Dermis blood vessel endothelial cell (primary cell): ENCODE results near the gene PPP1R9A. TPM values are rescaled to one million over a fixed set of nuclear protein-coding genes. Genes with fewer than 3 reads are reported as not detected.

ENCODE experiments used
- DNase-seq: peaks from one replicate; pipeline ENCODE4 v3.0.0; 2010
- total RNA-seq: library from RNA; depleted of rRNA; stranded (reverse); fragments of >200 nt; gene quantifications from 2 replicates; pipeline ENCODE4 v1.2.3, GENCODE V29; 2014

Gene PPP1R9A
- total RNA-seq, 1 donor from 2014 or later, result 19.2 TPM

DNA sequence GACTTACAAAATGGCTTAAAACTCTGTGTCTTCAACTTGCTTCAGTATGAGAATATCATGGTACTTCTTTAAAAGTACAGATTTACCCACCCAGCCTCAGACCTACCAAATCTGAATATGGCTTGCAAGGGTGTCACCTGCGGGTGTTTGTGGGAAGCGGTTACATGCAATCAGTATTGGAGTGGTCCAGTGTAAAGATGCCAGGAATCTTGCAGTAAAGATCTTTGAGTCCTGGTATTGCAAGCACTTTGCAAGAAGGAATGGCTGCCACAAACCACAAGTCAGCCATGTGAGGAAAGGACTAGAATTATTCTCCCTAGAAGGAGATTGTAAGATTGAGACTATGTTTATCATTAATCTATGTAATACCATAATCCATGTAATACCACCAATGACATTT is 301.9 kb downstream of the PPP1R9A start:
- no peak for DNase-seq

DNA sequence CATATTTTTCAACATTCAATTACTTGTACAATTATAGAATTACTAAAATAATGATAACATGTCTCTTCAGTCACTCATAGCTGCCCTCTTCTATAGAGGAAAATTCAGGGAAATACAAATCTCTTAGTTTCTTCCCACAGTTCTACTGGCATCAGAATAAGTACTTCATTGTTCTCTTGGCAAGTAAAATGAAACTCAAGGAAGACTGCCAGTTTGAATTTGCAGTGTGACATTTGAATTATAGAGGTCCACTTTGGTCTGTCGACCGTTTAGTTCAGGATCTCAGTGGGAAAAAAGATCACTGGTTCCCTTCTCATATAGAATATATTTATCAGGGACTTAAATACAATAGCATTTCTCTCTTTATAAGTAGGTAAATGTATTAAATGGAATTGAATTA is 302.4 kb downstream of the PPP1R9A start:
- no peak for DNase-seq

DNA sequence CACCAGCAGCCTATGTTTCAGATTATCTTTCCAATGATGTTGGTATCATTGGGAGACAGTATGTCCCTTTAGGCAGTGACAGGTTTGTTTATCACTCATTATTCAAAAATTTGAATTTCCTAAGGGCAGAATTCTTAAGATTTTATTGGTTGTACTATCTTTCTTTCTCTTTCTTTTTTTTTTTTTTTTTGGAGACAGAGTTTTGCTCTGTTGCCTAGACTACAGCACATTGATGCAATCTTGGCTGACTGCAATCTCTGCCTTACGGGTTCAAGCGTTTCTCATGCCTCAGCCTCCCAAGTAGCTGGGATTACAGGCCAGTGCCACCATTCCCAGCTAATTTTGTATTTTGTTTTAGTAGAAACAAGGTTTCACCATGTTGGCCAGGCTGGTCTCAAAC is 305.8 kb downstream of the PPP1R9A start:
- no peak for DNase-seq

DNA sequence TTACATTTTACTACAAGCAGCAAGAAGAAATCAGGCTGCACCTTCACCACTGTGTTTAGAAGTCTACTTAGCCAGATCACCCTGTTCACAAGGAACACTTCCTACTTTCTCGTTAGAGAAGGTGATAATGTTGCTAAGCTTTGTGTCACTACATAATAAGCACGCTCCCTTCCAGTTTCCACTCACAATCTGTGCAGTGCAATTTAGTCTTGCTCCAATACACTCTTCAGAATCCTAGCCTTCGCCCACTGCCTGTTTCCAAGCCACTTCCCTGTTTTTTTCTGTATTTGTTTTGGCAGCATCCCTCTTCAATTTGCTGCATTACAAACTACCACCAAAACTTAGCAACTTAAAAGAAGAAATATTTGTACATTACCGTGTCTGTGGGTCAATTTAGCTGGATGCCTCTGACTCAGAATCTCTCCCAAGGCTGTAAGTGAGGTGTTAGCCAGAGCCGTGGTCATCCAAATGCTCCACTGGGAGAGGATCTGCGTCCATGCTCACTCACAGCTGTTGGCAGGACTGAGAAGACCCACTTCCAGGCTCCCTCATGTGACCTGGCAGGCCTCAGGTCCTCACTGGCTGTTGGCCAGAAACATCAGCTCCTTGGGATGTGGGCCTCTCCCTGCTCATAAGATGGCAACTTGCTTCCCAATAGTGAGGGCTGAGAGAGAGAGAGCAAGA is 306.6 kb downstream of the PPP1R9A start:
- no peak for DNase-seq

DNA sequence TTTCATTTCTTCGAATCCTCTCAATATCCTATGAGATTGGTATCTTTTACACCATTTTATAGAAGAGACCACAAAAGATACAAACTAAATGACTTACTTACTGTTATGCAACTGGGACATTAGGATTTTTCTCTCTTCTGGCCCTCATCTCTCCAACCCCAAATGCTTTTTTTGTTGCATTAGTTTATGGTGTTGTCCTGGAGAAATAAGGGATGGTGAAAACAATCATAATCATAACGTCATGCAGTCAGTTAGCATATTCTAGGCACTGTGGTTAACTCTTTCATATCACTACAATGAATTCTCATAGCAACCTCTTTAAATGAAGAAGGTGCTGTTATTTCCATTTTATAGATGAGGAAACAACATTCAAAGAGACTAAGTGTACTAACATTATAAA is 312.3 kb downstream of the PPP1R9A start:
- no peak for DNase-seq

DNA sequence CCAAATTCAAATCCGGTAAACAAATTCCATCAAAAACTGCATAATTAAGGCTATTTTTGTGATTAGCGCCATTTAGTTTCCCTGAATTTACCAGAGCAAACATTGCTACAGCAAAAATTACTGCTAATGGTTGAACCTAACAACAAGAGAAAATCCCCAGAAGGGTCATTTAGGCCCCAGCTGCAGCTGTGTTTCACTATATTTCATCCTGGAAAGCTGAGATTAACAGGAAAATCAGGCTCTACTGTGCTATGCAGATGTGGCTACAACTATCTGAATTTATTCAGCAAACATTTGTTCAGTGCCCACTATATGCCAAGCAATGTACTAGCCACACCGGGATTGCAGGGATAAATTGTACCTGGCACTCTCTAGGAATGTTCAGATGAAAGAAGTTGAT is 312.9 kb downstream of the PPP1R9A start:
- no peak for DNase-seq

DNA sequence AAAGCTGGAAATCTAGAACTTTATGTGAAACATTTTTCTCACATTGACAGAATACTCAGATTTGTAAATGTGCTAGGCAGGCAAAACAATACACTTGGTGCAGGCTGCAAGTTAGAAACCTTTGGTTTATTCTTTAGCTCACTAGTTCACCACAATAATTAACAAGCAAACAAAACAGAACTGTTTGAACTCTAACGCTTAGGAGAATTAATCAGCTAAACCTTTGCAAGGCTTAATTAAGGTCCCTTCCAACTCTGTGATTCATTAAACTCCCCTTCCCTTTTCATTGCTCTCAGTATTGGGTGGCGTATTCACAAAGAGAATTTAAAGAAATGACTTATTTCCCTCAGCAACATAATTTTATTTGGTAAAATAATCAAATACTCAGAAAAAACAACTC is 317.9 kb downstream of the PPP1R9A start:
- DNase-seq, result no peak

DNA sequence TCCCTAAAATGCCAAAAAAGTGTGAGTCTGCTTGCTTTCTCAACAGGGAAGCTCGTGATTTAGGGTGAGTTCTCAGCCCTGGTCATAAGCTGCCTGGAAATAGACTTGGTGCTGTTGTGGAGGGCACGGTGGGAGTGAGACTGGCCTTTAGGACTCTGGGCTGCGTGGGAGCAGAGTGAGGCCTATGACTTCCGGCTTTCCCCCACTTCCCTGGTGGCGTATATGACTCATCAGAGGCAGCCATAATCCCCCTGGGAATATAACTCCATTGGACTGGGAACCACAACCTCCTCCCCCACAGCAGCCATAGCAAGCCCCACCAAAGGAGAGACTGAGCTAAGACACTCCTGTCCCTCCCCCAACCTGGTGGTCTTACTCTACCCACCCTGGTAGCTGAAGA is 321.9 kb downstream of the PPP1R9A start:
- no peak for DNase-seq

DNA sequence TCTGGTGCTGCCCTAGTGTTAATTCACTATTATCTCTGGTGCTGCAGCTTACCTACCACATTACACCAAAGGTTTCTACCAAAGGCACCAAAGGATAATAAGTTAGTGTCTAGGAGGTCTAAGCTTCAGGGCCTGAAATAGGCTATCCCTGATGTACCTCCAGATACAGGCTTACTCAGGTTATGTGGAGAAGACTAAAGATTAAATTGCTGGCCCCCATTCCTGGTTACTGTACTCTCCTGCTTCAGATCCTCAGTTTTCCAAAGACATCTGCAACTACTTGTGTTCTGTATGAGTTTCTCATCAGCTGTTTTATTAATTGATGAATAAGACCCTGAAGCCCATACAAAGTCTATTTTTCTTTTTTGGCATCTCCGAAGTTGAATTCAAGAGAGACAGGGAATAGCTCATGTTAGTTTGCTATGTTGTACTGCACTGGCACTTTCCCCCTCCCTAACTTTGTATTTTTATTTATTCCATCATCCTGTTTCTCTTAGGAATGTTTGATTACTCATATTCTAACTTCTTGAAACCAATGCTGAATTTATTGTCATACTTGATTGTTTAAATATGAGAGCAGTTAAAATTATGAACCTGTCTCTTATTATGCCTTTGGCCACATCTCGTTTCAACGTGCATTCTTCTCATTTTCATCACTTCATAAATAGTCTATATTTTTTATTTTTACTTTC is 331.0 kb downstream of the PPP1R9A start:
- DNase-seq, result no peak

DNA sequence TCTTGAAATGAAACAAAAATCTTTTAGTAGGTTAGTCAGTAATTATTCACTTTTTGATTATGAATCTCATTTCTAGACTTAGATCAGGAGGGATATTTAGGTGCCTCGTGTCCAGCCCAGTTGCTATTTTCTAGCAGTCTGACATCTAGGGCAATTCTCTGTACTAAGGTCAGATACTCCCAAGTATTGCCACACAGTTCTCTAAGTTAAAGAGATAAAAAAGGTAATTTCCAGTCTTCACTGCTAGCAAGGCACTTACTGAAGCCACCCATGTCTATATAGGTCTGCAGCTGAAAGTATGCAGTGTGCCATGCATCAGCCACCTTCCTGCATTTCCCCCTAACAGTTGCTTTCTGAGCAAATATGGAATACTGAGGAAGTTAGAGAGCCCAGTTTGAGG is 333.5 kb downstream of the PPP1R9A start:
- DNase-seq, result no peak

DNA sequence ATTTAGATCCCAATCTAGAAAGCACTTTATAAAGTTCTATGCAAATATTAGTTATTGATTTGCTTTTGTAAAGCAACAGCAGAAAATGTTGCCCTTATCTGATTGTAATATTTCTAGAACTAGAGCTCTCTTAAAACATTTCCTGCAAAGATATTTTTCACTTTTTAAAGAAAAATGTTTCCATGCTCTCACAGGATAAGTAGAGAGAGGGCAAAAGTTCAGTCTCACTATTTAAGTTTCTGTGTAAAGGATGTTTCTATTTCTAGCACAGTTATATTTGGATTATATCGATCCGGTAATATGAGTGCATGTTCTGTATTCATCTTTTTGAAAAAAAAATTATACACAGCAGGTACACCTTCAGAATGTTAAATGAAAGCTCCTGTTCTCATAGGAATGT is 334.9 kb downstream of the PPP1R9A start:
- DNase-seq, result no peak

DNA sequence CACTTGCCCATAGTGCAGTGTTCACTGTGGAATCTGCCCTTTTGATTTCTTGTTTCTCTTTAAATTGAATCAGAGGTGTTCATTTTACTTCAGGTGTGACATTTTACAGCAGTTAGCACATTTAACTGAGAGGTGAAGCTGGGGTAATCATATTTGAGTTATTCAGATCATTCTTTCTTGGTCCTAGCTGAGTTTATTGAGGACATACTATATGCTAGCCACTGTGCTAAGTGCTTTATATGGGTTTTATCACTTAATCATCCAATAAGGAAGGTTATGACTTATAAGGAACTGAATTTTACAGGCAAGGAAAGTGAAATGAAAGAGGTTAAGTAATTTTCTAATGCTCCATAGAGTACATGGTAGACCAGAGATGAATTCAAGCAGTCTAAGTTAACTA is 337.2 kb downstream of the PPP1R9A start:
- no peak for DNase-seq

DNA sequence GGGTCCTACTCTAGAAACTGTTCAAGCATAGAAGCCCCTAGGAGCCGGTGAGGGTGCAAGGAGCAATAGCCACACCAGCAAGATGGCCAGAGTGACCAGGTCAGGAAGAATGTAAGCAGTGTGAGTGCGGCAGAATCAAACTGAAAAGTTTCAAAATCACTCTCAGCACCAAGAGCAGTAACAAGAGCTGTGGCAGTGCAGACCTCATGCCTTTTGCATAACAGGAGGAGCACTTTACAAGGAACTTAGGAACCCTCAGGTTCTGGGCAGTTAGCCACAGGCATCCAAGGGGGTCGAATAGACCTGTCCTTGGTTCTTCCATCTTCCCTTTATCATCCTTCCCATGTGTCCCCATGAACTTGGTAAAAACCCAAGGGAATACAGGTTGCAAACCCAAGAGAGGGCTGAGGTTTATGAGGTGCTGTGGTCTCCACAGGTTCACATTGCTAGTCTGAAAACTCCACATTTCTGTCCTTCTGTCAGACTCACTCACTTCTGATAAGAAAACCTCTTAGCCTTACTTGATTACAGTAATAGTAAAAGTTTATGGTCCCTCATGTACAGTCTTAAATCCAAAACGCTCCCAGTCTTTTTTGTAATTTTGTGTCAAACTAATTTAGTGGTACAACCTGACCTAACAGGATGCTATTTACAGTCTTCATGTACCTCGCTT is 338.6 kb downstream of the PPP1R9A start:
- DNase-seq, result no peak

DNA sequence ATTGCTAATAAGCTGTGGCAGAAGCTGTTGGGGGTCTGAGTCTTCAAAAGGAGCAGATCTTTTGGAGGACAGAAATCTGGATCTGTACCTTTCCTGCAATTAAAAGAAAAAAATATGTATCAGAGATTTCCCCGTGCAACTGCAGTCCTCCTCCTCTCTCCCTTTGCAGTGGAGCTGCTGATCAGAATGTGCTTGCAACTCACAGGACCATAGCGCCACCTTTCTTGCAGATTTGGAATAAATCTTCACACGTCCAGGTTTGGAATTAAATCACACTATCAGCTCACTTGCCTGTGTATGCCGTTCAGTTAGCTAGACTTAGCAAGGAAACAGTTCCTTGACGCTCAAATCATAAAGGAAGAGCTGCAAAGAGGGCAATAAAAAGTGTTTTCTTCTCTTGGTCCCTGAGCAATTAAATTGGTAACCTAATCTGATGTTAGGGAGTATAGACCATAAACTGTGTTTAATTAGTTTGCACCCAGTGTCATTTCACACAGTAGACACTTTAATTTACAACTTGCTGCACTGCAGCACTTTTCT is 339.5 kb downstream of the PPP1R9A start:
- peak; percentile 78 for DNase-seq

DNA sequence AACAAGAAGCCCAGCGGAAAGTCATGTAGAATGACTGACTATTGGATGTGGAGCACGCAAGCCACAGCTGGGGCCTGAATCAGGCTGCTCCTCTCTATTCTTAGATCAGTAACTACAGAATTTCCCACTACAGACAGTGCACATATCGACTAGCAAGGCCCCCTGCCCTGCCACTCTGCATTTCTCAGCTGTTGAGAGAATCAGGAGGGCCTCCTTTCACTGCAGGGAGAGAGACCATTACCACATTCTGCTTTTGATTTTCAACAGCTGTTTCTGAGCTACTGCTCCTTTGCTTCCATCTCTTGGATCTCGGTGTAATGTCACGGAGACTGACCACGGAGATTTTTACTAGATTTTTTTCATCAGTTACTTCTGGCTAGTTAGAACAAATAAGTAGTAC is 343.2 kb downstream of the PPP1R9A start:
- no peak for DNase-seq

DNA sequence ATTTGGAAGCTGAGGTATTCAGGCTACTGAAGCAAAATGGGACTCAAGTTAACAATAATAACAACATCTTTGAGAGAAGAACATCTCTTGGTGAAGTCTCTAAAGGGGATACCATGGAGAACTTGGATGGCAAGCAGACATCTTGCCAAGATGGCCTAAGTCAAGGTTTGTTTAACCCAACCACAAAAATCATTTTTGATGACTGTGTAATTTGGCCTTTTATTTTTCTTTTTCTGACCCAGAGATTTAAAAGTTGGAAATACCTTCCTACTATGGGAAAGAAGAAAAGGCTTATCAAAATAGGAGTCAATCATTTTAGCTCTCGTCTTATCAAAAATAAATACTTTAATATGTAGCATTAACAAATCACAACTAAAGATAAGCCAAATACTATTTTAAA is 344.6 kb downstream of the PPP1R9A start:
- DNase-seq, result no peak

DNA sequence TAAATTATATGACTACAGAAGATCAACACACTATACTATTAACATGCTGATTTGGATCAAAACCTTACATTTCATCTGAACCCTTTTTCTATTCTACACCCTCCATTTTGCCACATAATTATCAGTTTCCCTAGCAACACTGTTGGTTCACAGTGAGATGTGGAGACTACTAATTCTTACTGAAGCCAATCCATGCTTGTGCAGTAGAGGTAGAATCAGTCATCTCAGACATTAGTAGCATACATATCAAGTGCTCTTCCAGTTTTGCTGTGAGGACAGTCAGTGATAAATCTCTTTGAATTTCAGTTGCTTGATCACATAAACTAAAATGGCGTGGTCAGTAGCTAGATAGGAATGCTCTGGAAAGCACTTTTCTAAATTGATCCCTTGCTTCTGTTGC is 346.6 kb downstream of the PPP1R9A start:
- no peak for DNase-seq

DNA sequence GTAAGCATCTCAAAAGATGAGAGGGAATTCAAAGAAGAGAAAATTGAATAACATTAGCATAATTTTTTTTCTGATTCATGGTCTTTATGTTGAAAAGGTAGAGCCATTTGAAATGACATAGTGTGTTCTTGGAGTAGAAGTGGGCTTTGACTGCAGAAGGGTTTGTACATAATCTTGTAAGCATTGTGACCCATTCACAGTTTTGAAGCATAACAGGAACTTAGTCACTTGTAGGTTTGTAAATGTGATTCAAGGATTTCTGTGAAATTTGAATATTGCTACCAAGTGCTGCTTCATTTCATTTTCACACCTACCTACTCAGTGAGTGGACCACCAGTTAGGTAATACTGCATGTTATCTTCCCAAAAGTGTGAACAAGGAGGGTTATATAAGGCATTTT is 348.3 kb downstream of the PPP1R9A start:
- DNase-seq, result no peak

DNA sequence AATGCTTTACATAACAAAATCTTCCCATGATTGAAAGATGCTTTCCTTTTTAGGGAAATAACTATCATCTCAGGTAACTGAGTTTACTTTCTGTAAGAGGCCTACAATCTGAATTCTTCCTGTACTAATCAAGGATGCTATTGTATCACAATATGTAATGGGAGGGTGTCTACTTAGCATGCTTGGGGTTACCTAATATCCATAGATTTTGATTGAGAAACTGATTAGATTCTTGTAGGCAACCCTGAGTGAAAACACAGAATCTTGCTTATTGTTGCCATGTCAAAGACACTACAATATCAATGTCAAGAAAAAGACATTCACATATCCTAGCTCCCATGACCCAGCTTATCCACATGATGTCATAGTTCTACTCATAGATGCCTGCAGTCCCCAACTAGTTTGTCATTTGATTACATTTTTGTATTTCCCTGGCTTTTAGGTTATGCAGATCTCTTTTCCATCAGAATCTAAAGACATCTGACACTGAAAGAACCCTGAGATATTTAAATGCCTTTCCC is 354.6 kb downstream of the PPP1R9A start:
- DNase-seq, result no peak

DNA sequence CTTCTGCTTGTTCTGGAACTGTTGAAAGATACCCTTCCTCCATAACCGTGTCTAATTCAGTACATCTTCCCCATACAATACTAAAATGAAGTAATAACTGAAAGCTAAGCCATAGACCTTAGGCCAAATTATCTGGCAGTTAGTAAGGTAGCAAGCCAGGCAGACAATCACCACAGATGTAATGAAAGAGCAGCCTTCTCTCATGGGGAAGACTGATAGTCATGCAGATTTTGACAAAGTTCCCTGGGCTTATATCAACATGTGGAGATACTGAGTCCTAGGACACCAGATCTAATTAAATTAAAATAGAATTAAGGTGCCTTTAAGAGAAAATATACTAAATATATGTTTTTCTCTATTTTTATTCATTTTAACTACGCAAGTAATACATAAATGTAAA is 355.5 kb downstream of the PPP1R9A start:
- no peak for DNase-seq

DNA sequence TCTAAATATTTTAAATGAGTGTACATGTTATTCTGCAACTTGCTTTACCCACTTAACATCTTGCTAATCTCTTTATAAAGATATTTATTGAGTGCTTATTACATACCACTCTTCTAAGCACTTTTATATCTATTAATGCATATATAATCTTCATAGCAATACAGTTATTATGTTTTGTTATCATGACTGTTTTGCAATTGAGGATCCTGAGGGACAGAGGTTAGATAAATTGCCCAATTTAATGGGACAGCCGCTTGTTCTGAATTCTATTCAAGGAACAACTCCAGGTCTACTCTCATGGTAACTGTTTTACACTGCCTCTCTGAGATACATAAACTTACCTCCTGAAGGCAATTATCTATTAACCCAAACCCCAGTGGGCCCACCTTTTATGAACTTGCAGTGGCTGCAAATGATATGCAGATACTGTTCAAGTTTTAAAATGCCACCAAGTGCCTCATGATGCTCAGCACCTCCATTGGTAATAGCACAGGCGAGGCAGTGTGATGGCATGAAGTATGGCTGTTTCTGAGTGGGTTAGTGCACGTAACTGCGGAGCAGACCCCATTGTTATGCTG is 356.5 kb downstream of the PPP1R9A start:
- DNase-seq, result no peak

DNA sequence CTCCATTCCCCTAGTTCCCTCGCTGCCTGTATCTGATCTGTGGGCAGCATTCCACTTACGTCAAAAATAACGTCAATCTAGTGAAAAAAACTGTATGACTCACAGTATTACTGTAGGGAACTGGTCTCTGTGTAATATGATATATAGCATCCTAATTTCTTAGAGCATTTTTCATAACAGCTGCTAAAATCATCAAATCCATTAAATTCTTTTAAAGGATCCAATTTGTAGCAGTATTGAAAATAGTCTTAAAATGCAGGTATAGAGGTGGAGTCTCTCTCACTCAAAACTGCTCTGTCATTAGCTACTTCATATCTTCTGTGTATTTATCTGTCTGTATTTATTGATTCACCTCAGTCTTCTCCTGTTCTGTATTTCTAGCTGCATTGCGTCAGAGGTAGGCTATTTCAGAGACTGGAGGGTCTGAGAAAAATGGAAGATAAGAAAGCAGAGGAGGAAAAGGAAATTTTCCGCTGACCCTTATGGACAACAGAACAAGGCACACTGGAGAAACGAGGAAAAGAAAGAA is 357.0 kb downstream of the PPP1R9A start:
- no peak for DNase-seq

DNA sequence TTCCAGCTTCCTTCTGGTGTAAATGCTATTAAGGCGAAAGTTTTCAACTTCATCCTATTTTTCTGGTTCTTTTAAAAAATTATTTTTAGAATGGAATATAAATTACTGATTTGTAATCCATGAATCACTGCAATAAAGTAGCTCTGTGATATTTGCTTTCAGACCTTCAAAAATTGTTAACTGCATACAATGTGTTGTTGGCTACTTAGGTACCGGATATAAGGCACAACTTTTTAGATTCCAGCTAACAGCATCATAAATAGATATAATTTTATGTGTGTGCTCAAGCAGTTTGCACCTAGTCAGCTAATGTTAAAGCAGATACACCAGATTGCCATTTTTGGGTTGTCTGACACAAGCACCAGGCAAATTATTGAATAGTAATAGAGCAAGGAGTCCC is 358.2 kb downstream of the PPP1R9A start:
- DNase-seq, result no peak
